ENCODE measurements around the gene KLHL2. TPM values are rescaled to one million over a fixed set of nuclear protein-coding genes. Genes with fewer than 3 reads are reported as not detected.

Gene KLHL2, protein sequence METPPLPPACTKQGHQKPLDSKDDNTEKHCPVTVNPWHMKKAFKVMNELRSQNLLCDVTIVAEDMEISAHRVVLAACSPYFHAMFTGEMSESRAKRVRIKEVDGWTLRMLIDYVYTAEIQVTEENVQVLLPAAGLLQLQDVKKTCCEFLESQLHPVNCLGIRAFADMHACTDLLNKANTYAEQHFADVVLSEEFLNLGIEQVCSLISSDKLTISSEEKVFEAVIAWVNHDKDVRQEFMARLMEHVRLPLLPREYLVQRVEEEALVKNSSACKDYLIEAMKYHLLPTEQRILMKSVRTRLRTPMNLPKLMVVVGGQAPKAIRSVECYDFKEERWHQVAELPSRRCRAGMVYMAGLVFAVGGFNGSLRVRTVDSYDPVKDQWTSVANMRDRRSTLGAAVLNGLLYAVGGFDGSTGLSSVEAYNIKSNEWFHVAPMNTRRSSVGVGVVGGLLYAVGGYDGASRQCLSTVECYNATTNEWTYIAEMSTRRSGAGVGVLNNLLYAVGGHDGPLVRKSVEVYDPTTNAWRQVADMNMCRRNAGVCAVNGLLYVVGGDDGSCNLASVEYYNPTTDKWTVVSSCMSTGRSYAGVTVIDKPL
- total RNA-seq: 22.1 and 22.9 TPM in 2 replicates
- polyA plus RNA-seq: 6.9 and 9.9 TPM in 2 replicates
- polyA plus RNA-seq (2011; cell fraction: cytosol; rRNA removed): 12.7 and 14.1 TPM in 2 replicates
- polyA plus RNA-seq (2011; cell fraction: nucleus; rRNA removed): 17.2 and 24.1 TPM in 2 replicates
- 16.7 and 21.8 TPM in 2 replicates for polyA plus RNA-seq (2012)
- polyA minus RNA-seq: 13.2 and 13.3 TPM in 2 replicates
- polyA minus RNA-seq (2011; cell fraction: cytosol; rRNA and poly(A)+ RNA removed): 6.6 TPM
- polyA minus RNA-seq (2011; cell fraction: nucleus; rRNA and poly(A)+ RNA removed): 13.4 and 13.8 TPM in 2 replicates
- percentile 84 among the genes with signal in this experiment for Bru-seq, nascent RNA
- BruChase-seq, experiment 1, labeled RNA remaining after a 6-hour chase: percentile 74 among the genes with signal in this experiment
- BruChase-seq, experiment 2, labeled RNA remaining after a 2-hour chase: percentile 71 among the genes with signal in this experiment
- long read RNA-seq, transcript KLHL2-201 (15 exons, 3,134 nt): major isoform, 24 of 38 reads
- long read RNA-seq, partial matches to known transcripts: 1 of 38 reads
- long read RNA-seq, other reads (novel, unspliced or antisense): 13 of 38 reads

DNA sequence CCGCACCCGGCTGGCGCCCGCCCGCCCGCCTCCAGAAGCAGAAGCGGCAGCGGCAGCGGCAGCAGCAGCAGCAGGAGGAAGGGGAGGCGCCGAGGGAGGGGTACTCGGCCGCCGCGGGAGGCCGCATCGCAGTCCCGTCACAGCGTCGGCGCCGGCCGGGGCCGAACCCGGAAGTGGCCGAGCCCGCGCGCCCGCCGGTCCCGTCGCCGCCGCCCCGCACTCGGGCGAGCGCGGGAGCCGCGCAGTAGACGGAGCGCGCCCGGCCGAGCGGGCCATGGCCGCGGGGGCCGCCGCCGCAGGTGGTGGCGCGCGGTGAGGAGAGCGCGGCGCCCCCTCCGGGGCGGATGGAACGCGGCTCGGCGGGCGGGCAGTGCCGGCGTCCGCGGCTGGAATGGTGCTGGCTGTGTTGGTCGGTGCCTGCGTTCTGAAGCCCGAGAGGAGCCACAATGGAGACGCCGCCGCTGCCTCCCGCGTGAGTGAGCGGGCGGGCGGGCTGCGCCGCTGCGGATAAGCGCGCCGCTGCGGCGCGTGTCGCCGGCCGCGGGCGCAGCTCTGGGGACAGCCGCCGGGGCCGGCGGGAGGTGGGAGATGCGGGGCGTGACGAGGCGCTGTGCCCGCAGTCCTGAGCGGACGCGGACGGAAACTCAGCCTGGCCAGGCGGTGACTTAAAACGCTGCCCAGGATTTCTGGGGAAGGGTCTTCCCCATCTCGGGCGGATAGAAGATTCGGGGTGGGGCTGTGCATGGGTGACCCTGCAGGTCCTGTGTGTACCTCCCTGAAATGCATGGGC lies at the start of gene KLHL2:
KLHL2 (plus strand) TSS at position 131 of the 790 bp plus-strand sequence; CDS start at position 447, 316 bp downstream.
- H3K4me2 ChIP-seq (ENCODE audit: insufficient read depth, low read length): peak within 1 kb of the TSS; percentile 98
- BruUV-seq (replicated peaks): no TSS peak
- H2AFZ ChIP-seq (ENCODE audit: low read depth, low read length): peak within 1 kb of the TSS; percentile 98
- no peaks in the 10 kb centered on the region for H4K20me1 ChIP-seq (replicated peaks; ENCODE audit: control insufficient read depth, extremely low read depth, insufficient read depth, low read length)
- peaks cover 22% of the 10 kb centered on the region for H3K4me1 ChIP-seq (ENCODE audit: control insufficient read depth, extremely low read depth, insufficient read depth, low read length)
- no peaks in the 10 kb centered on the region for H3K27me3 ChIP-seq (ENCODE audit: control insufficient read depth in 2 of 2, insufficient read depth in 2 of 2, low read length in 2 of 2)
- H3K9me3 ChIP-seq (replicated peaks; ENCODE audit: control insufficient read depth, insufficient read depth, low read length): no peaks in the 10 kb centered on the region
- TF ChIP-seq GATA2 (IDR thresholded peaks at IDR 0.05; ENCODE audit: insufficient read depth, insufficient read length, low read depth, low read length) (no peak), POLR2AphosphoS5 (IDR thresholded peaks at IDR 0.05; ENCODE audit: insufficient read depth, low read depth, low read length) (peak; percentile 73), POLR2A (IDR thresholded peaks at IDR 0.05; ENCODE audit: low read depth, low read length) (peak; percentile 73)
- no peaks in the 10 kb centered on the region for H3K9me1 ChIP-seq (replicated peaks; ENCODE audit: control insufficient read depth, extremely low read depth, insufficient read depth, low read length)
- H3K27ac ChIP-seq (ENCODE audit: insufficient read depth, low read depth, low read length): peak within 1 kb of the TSS; percentile 58
- H3K9ac ChIP-seq (replicated peaks; ENCODE audit: extremely low read depth, insufficient read depth, low read length): peak within 1 kb of the TSS; percentile 84
- intact Hi-C loops (cut with micrococcal nuclease): loop anchor here (1.0 to 5.0 kb wide), 5 partner anchors 15 to 120 kb away; partner anchors contain the start of genes MSMO1 and TMEM192
- peaks cover 35% of the 10 kb centered on the region for H3K79me2 ChIP-seq (ENCODE audit: control insufficient read depth, insufficient read depth, low read length)
- CTCF ChIA-PET: no interaction called here
- dilution Hi-C loops (cut with MboI; ENCODE audit: extremely low pct_ligation_motif_present, low sequenced_read_pairs): no loop called here
- POLR2A ChIA-PET: no interaction called here
- no peak for FAIRE-seq
- H3K4me3 ChIP-seq (replicated peaks in 1 of 3; ENCODE audit: insufficient read depth in 1 of 3, low read depth in 1 of 3, low read length in 3 of 3): peak within 1 kb of the TSS; percentile 95 to 98 (median 97)
- DNase-seq (ENCODE audit: low read depth, low spot score): peak; percentile 80
- no peaks in the 10 kb centered on the region for H3K36me3 ChIP-seq (ENCODE audit: control insufficient read depth in 2 of 2, extremely low read depth in 1 of 2, insufficient read depth in 2 of 2, low read length in 2 of 2)

Data from endothelial cell of umbilical vein (primary cell).